Measurements from ENCODE around the gene EML1. TPM values are rescaled to one million over a fixed set of nuclear protein-coding genes. Genes with fewer than 3 reads are reported as not detected.

EML1 gene
- total RNA-seq, 1 experiment from 2014 or later = 16.1 TPM

- TF ChIP-seq AR (CRISPR knock-in tag; IDR thresholded peaks at IDR 0.05) = no peak
Measured at GRCh38 chr14:99921425-99921824, 128.2 kb downstream of the EML1 start (continued).

GRCh38 chr14:99924379-99924778 is 131.2 kb downstream of the EML1 start:
- DNase-seq (ENCODE audit: low spot score) (no peak), ATAC-seq (no peak)
- ChIA-PET POLR2A (no interaction called here), CTCF (no interaction called here)
- Mint-ChIP-seq H3K4me1 (peaks cover 5% of the 10 kb centered on the region; the same call in 1 of the 2 replicates), H3K27me3 (ENCODE audit: low read depth) (no peaks in the 10 kb centered on the region; the same call in 1 of the 2 replicates), H3K27ac (no peak overlapping the region), H3K9me3 (peaks cover 9% of the 10 kb centered on the region), H3K4me3 (no peak overlapping the region), H3K36me3 (peaks cover 12% of the 10 kb centered on the region)
- TF ChIP-seq RORB (CRISPR knock-in tag; IDR thresholded peaks at IDR 0.05) = no peak
- TF ChIP-seq OVOL2 (CRISPR knock-in tag; IDR thresholded peaks at IDR 0.05; ENCODE audit: borderline replicate concordance) = no peak
- no peak for TF ChIP-seq SP1 (CRISPR knock-in tag; conservative IDR thresholded peaks at IDR 0.05)
- TF ChIP-seq ARID4B (CRISPR knock-in tag; IDR thresholded peaks at IDR 0.05; ENCODE audit: borderline replicate concordance) = no peak
- no peak for TF ChIP-seq PREB (CRISPR knock-in tag; IDR thresholded peaks at IDR 0.05; ENCODE audit: borderline replicate concordance)
- TF ChIP-seq ZNF671 (CRISPR knock-in tag; IDR thresholded peaks at IDR 0.05) = no peak

- no peak overlapping the region for H3K27ac Mint-ChIP-seq
- peaks cover 9% of the 10 kb centered on the region for H3K9me3 Mint-ChIP-seq
- no peaks in the 10 kb centered on the region for H3K4me1 Mint-ChIP-seq
- no peak overlapping the region for H3K4me3 Mint-ChIP-seq
- peaks cover 12% of the 10 kb centered on the region for H3K36me3 Mint-ChIP-seq
- POLR2A ChIA-PET = no interaction called here
- CTCF ChIA-PET = no interaction called here
- DNase-seq (ENCODE audit: low spot score) (no peak), ATAC-seq (no peak)
- no peaks in the 10 kb centered on the region; the same call in 1 of the 2 replicates for H3K27me3 Mint-ChIP-seq (ENCODE audit: low read depth)
- TF ChIP-seq HMGA2 (CRISPR knock-in tag; IDR thresholded peaks at IDR 0.05) = no peak
- TF ChIP-seq FOXJ3 (CRISPR knock-in tag; IDR thresholded peaks at IDR 0.05; ENCODE audit: borderline replicate concordance) = no peak
- no peak for TF ChIP-seq RORB (CRISPR knock-in tag; IDR thresholded peaks at IDR 0.05)
- TF ChIP-seq STAT6 (CRISPR knock-in tag; conservative IDR thresholded peaks at IDR 0.05; ENCODE audit: low read depth) = no peak
- no peak for TF ChIP-seq NR2C2 (CRISPR knock-in tag; IDR thresholded peaks at IDR 0.05)
- no peak for TF ChIP-seq E2F5 (CRISPR knock-in tag; IDR thresholded peaks at IDR 0.05)
- TF ChIP-seq ESRRA (CRISPR knock-in tag; IDR thresholded peaks at IDR 0.05; ENCODE audit: borderline replicate concordance) = no peak
- no peak for TF ChIP-seq CREM (CRISPR knock-in tag; IDR thresholded peaks at IDR 0.05)
- TF ChIP-seq OVOL2 (CRISPR knock-in tag; IDR thresholded peaks at IDR 0.05; ENCODE audit: borderline replicate concordance) = no peak
- no peak for TF ChIP-seq TEAD4 (CRISPR knock-in tag; IDR thresholded peaks at IDR 0.05)
- TF ChIP-seq USF2 (CRISPR knock-in tag; IDR thresholded peaks at IDR 0.05) = no peak
- TF ChIP-seq SMAD4 (CRISPR knock-in tag; IDR thresholded peaks at IDR 0.05) = no peak
- TF ChIP-seq KAT7 (CRISPR knock-in tag; IDR thresholded peaks at IDR 0.05; ENCODE audit: borderline replicate concordance) = no peak
- no peak for TF ChIP-seq CREB1 (CRISPR knock-in tag; IDR thresholded peaks at IDR 0.05)
Measured at GRCh38 chr14:99925471-99925870, 132.3 kb downstream of the EML1 start.

Measured in WTC11 (cell line).